Measurements from ENCODE around the gene TOX2.

TOX2 gene

DNA sequence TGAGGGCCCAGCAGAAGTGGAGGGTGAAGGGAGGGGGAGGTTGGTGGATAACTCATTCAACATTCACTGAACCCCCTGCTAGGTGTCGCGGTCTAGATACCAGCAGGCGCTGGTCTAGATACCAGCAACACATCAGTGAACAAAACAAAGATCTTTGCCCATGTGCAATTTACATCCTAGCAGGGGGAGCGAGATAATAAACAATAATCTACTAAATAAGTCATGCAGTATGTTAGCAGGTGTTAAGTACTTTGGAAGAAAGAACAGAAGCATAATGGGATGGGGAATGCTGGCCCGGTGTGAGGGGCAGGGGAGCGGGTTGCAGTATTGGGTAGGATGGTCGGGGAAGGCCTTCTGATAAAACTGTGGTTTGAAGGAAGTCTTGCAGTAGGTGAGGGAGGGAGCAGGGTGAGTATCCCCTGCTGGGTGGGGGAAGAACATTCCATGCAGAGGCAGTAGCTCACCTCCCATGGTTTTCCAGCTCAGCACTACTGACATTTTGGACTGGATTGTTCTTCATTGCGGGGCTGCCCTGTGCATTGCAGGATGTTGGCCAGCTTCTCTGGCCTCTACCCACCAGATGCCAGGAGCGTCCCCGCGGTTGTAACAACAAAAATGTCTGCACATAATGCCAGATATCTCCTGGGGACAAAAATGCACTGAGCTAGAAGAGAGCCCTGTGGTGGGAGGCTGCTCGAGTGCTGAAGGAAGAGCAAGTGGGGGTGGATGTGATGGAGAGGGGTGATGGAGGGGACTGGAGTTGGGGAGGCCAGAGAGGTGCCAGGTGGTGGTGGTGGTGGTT, 117.3 kb downstream of the TOX2 start:
- no peak overlapping the region for H3K4me3 ChIP-seq (ENCODE audit: low read depth, low read length)
- TF ChIP-seq, protein P1, sequence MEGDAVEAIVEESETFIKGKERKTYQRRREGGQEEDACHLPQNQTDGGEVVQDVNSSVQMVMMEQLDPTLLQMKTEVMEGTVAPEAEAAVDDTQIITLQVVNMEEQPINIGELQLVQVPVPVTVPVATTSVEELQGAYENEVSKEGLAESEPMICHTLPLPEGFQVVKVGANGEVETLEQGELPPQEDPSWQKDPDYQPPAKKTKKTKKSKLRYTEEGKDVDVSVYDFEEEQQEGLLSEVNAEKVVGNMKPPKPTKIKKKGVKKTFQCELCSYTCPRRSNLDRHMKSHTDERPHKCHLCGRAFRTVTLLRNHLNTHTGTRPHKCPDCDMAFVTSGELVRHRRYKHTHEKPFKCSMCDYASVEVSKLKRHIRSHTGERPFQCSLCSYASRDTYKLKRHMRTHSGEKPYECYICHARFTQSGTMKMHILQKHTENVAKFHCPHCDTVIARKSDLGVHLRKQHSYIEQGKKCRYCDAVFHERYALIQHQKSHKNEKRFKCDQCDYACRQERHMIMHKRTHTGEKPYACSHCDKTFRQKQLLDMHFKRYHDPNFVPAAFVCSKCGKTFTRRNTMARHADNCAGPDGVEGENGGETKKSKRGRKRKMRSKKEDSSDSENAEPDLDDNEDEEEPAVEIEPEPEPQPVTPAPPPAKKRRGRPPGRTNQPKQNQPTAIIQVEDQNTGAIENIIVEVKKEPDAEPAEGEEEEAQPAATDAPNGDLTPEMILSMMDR (IDR thresholded peaks at IDR 0.05; ENCODE audit: low read depth, low read length, missing control alignments): no peak
- DNase-seq (ENCODE audit: low read depth): no peak
- in situ Hi-C loops (cut with HindIII; ENCODE audit: low sequenced_read_pairs): no loop called here

DNA sequence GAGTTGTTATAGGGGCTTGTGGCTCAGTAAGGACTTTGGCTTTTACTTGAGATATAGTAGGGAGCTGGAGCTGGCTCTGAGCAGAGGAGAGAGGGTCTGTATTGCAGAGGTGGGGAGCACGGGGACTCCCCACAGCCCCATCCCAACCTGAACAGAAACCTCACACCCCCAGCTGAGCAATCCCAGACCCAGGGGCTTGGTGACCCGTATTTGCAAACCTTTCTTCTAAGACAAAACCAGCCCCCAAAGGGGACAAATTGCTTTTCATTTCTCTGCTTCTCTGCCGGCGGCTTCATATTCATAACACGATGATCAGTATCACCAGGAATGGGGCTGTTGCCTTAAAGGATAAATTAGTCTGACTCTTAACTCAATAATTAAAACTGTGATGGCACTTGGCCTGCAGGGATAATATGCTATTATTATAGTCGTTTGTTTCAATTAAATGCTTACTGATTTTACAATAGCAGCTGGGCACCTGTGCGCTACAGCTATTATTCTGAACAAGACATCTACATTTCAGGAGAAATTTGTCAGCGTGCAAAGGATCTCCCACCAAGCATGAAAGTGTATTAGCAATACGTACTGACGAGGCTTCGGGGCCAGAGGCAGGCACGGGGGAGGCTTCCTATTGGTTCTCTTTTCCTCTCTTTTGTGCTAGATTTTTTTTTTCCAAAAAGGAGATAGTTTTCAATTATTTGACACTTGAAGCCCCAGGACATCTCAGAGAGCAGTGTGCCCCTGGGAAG, 118.1 kb downstream of the TOX2 start:
- H3K4me3 ChIP-seq (ENCODE audit: low read depth, low read length): no peak overlapping the region
- TF ChIP-seq, protein P1 (IDR thresholded peaks at IDR 0.05; ENCODE audit: low read depth, low read length, missing control alignments): no peak
- in situ Hi-C loops (cut with HindIII; ENCODE audit: low sequenced_read_pairs): no loop called here
- DNase-seq (ENCODE audit: low read depth): no peak

DNA sequence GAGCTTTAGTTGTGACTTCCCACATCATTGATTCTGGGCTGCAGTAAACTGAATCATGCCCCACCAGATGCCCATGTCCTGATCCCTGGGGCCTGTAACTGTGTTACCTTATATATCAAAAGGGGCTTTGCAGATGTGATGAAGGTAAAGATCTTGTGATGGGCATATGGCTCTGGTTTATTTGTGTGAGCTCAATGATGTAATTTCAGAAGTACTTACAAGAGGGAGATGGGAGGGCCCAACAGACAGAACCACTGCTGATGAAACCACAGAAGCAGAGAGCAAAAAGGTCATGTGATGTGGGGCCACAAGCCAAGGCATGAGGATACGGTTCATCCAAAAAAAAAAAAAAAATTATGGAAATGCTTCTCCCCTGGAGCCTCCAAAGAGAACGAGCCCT, 118.7 kb downstream of the TOX2 start:
- no peak overlapping the region for H3K4me3 ChIP-seq (ENCODE audit: low read depth, low read length)
- no peak for DNase-seq (ENCODE audit: low read depth)

DNA sequence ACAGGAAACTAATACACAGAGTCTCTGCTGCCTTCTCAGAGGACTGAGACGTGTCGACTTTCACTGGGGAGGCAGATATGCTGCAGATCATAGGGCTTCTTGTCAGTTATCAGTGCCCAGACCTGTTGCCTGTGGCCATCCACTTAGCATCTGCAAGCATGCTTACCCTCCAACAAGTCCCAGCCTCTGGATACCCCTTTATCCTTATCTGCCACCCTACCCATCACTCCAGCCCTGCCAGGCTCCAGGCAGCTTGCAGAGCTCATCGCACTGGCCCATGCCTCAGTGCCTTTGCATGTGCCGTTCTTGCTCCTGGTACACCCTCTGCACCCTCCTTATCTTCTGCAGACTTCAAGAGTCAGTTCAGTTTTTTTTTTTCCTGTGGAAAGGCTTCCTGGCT, 119.2 kb downstream of the TOX2 start:
- TF ChIP-seq, protein P1 (IDR thresholded peaks at IDR 0.05; ENCODE audit: low read depth, low read length, missing control alignments): no peak
- DNase-seq (ENCODE audit: low read depth): no peak
- in situ Hi-C loops (cut with HindIII; ENCODE audit: low sequenced_read_pairs): no loop called here
- no peak overlapping the region for H3K4me3 ChIP-seq (ENCODE audit: low read depth, low read length)

More for the DNA sequence above, 118.7 kb downstream of the TOX2 start:
- TF ChIP-seq, protein P1 (IDR thresholded peaks at IDR 0.05; ENCODE audit: low read depth, low read length, missing control alignments): no peak
- in situ Hi-C loops (cut with HindIII; ENCODE audit: low sequenced_read_pairs): no loop called here

DNA sequence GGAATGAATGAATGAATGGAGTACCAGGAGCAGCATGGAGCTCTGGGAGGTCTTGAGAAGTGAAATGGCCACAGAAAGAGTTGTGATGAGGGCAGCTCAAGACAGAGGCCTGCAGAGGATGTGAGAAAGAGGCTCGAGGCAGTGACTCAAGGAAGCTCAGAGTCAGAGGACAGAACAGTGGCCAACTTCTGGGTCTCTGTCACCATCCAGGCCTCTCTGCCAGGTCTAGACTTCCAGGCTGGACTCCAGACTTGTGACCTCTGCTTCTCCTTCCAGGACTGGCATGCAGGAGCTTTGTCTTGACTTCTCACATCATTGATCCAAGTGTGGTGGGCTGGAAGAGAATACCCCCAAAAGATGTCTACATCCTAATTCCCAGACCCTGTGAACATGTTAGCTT, 119.8 kb downstream of the TOX2 start:
- DNase-seq (ENCODE audit: low read depth): no peak
- H3K4me3 ChIP-seq (ENCODE audit: low read depth, low read length): no peak overlapping the region
- TF ChIP-seq, protein P1 (IDR thresholded peaks at IDR 0.05; ENCODE audit: low read depth, low read length, missing control alignments): no peak
- in situ Hi-C loops (cut with HindIII; ENCODE audit: low sequenced_read_pairs): no loop called here

DNA sequence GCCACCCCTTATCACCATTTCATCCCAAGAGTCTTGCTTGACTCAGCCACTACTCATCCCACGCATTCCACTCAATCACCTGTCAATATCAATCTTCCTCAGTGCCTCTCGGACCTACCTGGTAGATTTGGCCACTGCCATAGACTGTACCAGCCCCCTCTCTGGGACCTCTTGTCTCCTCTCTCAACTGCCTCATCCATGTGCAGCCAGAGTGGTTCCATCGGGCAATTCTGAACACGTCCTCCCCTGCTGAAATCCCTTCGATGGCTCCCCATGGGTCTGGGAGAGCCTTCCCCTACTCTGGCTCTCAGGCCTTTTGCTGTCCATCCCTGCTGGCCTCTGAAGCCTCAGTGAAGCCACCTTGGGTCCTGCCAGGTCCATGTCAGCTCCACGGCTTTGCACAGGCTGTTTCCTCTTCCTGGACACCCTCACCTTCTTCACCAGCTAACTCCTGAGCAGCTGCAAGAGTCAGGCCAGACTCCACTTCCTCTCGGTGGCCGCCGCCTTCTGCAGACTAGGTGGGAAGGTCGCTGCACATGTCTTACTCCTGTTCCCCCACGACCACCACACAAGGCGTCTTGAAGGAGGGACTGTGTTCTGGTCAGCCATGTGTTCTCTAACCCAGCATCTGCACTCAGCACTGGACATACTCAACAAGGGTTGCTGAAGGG, 120.4 kb downstream of the TOX2 start:
- TF ChIP-seq, protein P1 (IDR thresholded peaks at IDR 0.05; ENCODE audit: low read depth, low read length, missing control alignments): no peak
- H3K4me3 ChIP-seq (ENCODE audit: low read depth, low read length): no peak overlapping the region
- in situ Hi-C loops (cut with HindIII; ENCODE audit: low sequenced_read_pairs): no loop called here
- DNase-seq (ENCODE audit: low read depth): no peak

All from astrocyte of the cerebellum (primary cell).